NCI-H2171 (cell line): Measurements from ENCODE around the gene DIAPH3.

Experiments
- DNase-seq: peaks from one replicate; lab custom pipeline; 2025; lab: John Stamatoyannopoulos, UW

DIAPH3 gene

DNA sequence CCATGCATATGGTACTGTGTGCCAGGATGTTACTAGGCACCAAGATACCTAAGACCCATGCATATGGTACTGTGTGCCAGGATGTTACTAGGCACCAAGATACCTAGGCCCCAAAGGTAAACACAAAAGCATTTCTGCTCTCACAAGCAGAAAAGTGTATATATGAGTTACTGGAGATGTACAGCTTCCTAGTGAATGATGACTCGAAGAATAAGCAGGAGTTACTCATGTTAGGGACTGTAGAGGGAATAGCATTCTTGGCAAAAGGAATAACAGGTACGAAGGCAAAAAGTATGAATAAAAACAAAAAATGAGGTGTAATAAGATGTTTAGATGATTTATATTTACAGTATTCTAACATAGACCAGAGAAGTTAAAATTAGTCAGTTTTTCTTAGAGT lies 383.7 kb downstream of the DIAPH3 start:
- no peak for DNase-seq

DNA sequence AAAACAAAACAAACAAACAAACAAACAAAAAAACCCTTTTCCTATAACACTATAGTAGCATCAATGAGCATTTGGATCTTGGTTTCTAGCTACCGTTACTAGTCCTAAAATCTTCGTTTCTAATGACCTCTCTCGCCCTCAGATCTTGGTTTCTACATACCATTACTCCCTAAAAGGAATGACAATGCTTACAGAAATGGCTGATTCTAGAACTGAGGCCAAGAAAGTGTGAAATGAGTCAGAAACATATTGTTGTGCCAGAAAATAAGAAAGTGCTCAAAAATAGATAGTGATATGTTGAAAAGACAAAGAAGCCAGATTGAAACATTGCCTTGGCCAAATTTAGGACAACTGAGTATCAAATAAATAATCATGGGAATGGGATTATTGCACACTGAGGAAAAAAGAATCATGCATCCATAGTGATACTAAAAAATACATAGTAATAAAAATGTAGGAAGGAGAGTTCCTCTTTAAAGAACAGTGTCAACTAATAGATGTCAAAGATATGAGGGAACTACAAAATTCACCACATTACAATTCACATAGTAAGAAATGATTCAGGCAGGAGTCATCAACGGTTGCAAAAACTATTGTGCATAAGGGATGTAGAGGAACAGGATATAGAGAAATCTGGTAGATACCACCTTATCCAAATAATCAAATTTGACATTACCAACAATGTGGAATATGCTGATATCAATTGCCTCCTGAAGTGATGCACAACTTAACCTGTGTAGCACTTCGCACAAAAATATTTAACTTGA lies 386.6 kb downstream of the DIAPH3 start:
- DNase-seq: no peak

DNA sequence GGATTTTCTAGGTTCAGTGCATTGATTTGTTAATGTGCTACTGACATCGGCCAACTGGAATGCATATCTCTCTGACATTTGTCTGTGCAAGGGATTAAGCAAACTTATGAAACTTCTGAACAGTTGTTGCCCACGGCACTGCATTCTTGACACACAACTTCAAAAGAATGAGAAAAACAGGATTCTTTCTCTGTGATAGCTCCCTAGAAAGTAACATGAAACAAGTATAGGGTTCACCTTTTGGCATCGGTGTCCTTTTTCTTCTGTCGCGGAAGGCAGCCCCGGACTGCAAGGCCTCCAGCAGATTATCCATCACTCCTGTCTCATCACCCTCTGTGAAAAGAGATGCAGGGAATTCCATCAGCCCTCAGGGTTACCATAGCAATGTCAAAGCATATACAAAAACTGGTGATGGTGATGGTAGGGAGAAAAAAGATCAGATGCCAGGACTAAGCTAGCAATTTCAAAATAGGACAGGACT lies 389.2 kb downstream of the DIAPH3 start:
- DNase-seq: no peak

DNA sequence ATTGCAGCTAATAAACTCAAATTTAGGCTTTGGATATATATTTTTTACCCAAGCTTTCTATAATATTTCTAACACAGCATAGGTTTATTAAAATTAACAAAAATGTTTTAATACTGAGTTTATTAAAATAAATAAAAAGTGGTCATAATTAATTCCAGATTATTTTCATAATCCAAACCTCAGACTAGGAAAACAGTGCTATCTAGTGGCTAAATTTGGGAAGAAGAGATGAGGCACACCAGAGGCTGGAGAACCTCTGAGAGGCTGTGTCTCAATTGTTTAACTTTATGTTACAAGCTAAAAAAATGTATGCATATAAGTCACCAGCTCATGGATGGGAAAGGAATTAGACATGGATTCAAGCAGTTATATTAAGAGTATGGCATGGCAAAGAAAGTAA lies 392.5 kb downstream of the DIAPH3 start:
- peak; percentile 23 for DNase-seq

DNA sequence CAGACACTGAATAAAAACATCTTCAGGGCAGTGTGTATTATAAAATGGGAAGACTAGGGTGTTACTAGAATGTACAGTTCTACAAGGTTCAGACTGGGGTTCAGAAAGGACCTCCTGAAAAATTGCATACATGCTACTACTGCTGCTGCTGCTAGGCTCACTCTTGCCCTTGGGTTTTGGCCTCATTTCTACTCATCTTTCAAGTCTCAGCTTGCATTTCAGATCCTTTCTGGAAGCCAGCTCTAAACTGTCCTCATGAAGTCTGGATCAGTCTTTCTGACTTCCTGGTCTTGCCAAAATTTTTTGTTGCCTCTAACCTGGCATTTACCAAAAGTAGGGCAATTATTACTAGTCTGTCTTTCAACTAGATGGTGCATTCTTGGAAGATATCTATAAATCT lies 393.3 kb downstream of the DIAPH3 start:
- DNase-seq: no peak

DNA sequence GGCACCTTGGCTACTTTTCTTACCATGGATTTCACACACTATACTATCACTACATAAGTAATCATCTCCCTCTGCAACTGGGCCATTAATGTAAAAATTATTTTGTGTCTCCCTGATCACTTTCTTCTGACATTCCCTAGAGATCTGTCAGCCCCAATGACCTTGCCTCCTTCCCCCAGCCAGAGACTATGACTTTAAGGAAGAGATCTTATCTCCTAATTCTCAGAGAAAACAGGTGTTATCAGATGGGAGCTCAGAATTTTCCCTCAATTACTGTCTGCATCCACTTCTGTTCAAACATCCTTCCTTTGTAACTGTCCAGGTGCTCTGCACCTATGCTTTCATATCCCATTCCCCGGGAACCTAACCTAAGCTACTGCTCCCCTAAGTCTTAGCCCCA lies 397.5 kb downstream of the DIAPH3 start:
- no peak for DNase-seq

DNA sequence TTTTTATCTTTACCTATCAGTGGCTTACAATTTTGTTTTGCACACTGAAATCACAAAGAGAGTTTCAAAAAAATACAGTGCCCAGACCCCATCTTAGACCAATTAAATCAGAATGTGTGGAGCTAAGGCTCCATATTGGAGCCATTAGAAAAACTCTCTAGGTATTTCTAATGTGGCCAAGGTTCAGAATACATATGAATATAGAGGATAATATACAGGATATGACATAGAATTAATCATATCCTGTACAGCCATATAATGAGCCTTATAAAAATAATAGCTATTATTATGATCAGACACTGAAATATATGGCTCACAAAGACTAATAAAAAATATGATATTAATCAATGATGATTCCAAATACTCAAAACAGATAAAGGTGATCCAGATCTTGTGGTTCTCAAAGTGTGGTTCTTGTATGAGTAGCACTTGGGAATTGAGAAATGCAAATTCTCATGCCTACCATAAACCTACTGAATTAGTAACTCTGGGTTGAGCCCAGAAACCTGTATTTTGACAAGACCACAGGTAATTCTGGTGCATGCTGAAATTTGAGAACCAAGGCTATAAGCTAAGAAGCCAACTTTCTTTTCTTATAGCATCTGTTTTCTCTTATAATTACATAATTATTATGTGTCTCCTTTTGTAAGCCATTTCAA lies 408.0 kb downstream of the DIAPH3 start:
- DNase-seq: no peak

DNA sequence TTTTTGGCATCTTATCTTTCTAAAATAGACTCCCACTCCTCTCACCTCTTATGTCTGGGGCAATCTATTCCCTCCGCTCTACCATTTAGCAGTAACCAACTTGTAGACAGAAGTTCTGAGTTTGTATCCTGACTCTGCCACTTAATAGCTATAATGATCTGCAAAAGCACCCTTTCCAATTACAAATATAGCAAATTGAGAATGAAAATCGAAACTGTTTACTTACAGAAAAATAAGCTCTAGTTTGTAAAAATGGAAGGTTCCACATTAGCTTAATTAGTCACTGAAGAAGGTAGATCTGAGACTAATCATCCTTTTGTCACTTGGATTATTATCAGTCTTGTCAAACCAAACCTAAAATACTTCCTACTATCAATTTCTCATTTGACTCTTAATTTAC lies 409.3 kb downstream of the DIAPH3 start:
- DNase-seq: no peak

DNA sequence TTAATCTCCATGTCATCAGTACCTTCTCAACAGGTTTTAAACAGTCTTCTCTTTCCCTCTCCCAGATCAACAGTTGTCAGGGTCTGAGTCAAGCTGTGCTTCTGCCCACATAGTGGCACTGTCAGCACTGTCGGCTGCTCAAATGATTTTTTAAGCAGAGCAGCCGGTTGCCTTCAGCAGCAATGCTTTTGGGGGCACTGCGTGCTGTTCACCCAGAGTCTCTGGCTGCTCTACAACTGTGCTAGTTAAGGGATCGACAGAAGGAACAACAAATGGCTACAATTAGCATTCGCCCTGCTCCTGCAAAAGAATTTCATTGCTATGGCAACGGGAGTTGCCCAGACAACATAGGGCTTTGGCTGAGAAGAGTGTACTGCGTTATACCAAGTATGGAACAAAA lies 412.9 kb downstream of the DIAPH3 start:
- DNase-seq: peak; percentile 33

DNA sequence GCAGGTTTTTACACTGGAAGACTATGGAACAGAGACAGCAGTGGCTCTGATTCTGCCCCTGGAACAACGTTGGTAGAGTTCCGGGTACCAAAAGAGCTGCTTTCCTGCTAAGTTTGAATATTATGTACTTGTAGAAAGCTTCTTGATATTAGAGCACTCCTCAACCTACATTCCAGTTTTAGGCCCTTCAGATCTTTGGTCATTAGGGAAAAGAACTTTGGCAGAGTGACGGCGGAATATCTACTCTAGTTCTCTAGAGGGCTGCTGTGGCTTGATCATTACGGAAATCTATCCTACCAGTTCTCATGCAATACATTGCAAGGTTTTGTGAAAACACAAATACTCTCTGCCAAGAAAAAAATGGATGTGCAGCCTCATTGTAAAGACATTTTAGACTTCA lies 415.7 kb downstream of the DIAPH3 start:
- DNase-seq: no peak

DNA sequence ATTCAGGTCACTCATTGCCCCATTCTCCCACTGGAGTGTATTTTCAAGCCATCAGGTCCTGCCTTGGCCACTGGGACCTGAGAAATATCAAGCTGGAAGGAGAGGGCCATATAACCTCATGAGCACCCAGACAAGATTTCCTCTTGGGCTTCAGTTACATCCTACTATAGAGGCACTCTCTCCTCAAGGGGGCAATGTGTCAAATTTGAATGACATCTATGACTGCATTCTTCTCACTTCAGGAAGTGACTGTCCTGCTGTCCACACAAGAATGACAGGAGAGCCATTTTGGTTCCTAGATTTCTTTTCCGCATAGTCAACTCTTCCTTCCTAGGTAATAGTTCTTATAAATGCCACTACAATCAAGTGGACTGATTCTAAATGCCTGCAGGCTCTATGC lies 416.2 kb downstream of the DIAPH3 start:
- DNase-seq: no peak

DNA sequence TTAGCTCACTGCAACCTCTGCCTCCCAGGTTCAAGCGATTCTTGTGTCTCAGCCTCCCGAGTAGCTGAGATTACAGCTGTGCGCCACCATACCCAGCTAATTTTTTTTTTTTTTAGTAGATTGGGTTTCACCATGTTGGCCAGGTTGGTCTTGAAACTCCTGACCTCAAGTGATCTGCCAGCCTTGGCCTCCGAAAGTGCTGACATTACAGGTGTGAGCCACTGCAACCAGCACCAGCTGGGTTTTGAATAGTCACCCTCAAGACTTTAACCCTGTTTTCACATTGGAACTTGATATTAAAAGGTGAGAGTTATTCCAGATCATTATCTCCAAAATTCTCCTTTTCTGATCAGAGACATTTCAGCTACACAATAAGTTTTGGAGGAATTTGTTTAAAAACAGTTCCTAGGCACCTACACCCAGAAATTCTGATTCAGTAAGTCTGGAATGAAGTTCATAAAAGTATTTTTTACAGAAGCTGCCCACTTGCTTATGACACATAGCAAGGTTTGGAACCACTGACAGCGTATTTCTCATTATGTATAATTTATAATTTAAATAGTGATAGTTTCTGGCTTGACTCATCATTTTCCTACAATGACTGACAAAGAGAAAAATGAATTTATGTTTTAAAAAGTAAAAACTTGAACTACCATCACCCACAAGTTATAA lies 417.3 kb downstream of the DIAPH3 start:
- no peak for DNase-seq

DNA sequence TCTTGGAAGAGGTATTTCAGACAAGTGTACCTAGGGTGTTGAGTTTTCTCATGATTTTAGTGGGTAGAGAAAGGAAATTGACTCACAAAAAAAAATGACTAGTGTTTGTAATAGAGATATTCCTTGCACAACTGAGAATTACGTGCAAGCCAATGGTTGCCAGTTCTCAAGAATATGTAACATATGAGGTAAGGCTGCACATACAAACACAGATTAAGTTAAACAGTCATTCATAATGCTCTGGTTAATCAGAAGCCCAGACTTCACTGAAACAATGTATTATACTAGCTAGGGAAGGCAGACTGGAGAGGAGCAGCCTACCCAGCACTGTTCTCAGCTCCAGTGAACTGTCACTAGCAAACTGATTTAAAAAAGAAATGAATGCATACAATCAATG lies 418.3 kb downstream of the DIAPH3 start:
- DNase-seq: no peak

DNA sequence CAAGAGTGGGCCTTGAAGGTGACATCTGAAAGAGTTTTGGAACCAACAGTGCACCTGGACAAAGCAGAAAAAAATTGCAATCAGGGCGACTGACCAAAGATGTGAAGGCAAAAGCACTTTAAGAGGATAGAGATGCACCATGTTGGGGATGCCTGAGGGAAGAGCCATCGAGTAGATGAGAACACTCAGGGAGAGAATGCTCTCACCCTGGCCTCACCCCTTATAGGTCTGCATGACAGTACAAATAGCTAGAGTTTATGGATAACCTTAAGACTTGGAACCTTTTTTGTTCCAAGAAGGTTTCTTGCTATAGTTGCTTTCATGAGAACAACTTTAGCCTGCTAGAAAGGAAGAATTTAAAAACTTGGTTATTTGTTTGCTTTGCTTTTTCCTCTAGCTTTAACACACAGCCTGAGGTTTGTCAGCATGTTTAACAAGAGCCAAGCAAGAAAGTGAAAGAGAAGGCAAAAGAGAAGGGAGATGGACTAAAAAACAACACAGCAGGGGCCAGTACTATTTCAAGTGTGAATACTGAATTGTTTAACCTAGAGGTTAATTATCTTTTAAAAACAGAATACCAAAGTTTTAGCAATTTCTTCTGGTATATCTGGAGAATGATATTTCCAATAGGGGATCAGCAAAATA lies 418.9 kb downstream of the DIAPH3 start:
- no peak for DNase-seq

DNA sequence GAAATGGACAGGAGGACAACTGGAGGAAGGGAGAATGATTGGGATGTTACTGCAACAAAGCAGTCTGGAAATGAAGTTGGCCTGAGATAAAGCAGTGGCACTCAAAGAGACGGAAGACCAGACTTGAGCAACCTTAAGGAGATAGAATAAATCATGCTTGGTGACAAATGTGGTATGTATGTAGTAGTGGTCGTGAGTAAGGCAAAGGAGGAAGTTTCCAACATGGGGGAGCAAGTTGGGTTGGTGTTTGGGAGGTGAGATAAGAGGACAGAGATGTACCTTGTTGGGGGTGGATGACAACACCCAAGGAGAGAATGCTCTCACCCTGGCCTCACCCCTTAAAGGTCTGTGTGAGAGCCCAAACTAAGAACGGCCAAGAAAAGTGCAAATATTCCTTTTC lies 420.5 kb downstream of the DIAPH3 start:
- DNase-seq: no peak

DNA sequence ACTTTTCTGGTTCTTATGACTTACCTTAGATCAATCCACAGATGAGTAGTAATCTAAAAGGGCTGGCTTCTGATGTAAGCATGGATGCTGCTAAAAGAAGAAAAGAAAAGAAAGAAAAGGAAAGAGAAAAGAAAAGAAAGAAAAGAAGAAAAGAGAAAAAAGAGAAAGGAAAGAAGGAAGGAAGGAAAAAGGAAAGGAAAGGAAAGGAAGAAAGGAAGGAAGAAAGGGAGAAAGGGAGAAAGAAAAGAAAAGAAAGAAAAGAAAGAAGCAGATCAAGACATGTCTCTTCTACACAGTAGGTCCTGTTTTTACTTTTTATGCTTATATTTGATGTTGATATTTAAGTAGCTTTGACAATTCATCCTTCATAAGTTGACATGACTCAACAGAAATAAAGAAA lies 421.3 kb downstream of the DIAPH3 start:
- DNase-seq: no peak

DNA sequence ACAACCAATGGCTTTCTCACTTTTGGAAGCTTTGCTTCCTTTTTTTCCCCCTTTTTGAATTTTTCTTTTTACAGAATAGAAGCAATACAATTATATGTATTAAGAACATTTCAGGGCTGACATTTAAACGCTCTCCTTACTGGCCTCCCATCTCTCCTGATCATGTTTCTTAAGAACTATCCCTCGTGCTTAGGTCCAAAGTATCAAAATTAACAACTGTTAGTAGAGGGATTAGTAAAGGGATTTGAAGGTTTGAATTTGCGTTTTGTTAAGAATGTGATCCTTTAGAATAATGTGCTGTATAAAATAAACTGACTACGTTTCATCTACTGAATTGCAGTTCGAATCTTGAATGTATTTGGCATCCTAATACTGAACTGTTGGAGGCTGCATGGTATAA lies 424.8 kb downstream of the DIAPH3 start:
- DNase-seq: no peak

DNA sequence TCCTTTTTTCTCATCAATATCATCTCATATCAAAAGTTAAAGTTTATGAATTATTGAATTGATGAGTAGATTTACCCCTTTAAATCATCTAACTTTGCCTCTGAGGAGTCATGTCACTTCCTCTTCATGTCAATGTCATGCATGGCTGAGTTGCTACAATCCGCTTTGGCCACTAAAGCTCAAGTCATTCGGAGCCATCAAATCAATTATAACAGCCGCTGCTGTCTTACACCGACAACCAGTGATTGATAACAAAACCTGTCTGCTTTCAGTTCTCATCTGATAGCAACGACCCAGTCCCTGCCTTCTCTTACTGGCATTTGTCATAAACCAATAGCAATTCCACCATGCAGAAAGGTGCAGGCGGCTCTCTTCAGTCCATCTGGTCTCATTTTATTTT lies 429.3 kb downstream of the DIAPH3 start:
- no peak for DNase-seq

DNA sequence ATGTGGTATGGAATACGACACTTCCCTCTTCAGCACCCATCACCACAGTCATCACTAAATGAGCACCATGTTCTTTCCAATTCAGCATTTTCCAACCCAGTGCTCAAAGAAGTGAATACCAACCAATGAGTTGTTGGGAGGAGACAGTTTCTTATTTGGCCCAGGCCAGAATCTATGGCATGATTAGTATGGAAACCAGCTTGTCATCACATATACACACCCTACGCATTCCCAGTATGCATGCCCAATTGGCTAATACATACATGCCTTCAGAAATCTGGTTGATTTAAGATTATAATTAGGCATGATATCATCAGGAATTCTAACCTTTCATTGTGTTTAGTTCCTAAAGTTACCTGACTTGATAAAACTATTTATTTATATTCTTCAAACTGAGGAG lies 430.0 kb downstream of the DIAPH3 start:
- no peak for DNase-seq

DNA sequence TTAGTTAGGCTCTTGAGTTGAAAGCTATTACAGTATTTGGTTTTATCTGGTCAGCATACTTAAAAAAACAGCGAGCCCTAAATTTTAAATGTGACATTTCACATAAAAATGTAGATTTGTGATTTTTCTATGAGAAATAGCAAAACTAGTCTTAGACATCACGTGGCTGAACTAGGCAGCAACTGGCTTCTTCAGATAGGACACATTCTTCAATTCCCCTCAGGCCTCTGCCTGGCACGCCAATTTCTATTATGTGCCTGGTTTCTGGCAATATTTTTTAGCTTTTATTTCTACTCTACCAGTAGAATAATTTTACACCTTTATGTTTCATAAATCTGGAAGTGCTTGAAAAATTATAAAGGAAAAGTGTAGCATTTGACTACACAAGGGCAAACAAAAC lies 433.7 kb downstream of the DIAPH3 start:
- no peak for DNase-seq

DNA sequence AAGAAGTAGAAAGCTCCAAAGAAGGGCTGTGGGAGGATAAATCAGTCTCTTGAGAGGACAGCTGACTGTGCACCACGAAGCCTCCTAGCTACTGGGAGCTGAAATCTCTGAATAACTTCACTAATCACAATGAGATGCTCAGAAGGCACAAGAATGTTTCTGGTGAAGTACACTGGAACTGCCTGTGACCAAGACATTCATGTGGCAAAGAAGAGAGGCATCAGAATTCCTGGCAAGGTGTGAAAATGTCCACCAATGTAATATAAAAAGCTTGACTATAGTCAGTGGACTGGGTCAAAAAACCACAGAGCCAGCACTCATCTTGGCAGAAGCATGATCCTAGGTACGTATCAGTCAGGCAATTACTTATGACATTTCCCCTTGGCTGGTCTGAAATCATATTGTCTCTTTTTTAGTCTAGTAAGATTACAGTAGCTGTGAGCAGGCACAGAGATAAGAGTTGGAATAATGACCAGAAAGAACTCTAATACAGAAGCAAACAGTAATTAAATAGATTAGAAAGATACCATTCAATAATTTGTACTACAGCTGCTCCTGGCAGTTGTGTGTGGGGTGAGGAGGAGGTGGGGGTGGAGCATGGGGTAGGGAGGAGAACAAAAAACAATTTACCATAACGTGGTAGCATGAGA lies 434.7 kb downstream of the DIAPH3 start:
- DNase-seq: no peak
